Lower leg skin (tissue), 4 donors: Measurements from ENCODE around the gene ST6GALNAC3. TPM values are rescaled to one million over a fixed set of nuclear protein-coding genes. Genes with fewer than 3 reads are reported as not detected.

Source experiments
- DNase-seq, 2 donors: peaks; one replicate each; pipeline ENCODE4 v3.0.0-alpha.2; 2019; ENCODE audit warnings: low spot score in 2 of 2
- H3K4me3 ChIP-seq: fragments of 200-600 bp; sonication (generic); 2 replicates; pipeline ENCODE4 v1.5.1; 2017; ENCODE audit warnings: mild to moderate bottlenecking, low read depth; ENCODE audit not compliant: poor library complexity, severe bottlenecking
- CTCF ChIP-seq, 3 donors: fragments of 450-650 bp; IDR thresholded peaks; one replicate each; pipeline ENCODE4 v1.5.1; 2016; ENCODE audit warnings: antibody characterized with exemption in 3 of 3, mild to moderate bottlenecking in 3 of 3, moderate library complexity in 2 of 3
- POLR2A ChIP-seq, 2 donors: fragments of 450-650 bp; IDR thresholded peaks; one replicate each; pipeline ENCODE4 v1.6.1; 2016 to 2017; ENCODE audit warnings: antibody characterized with exemption in 2 of 2, mild to moderate bottlenecking in 1 of 2, moderate library complexity in 1 of 2
- WGBS, 2 donors: methylation state at CpG; one replicate each; pipeline ENCODE4 v1.1.5; 2018; 5-methylcytosine and 5-hydroxymethylcytosine counted together
- intact Hi-C: fragments of 100-400 bp; cut with DNase I; formaldehyde crosslinking; loops from one replicate; pipeline ENCODE4 v1.15.0; 2023; ENCODE audit warnings: low total_unique reads
- total RNA-seq, 4 donors: library from RNA; depleted of rRNA; stranded (reverse); fragments of >200 nt; gene quantifications; one replicate each; pipeline ENCODE4 v1.1.0, GENCODE V29; 2016

The ST6GALNAC3 gene
- total RNA-seq, 4 donors from 2014 or later = 1.5 to 3.8 (median 3.0) TPM

- DNase-seq = no peak
- TF ChIP-seq POLR2A (IDR thresholded peaks at IDR 0.05) = no peak
- TF ChIP-seq CTCF (IDR thresholded peaks at IDR 0.05) = no peak
- 58 to 63% methylated on average over 3 of the region's 3 CpGs for WGBS, 2 donors
- intact Hi-C loops = no loop called here
- no peak overlapping the region for H3K4me3 ChIP-seq
These were observed 503.1 kb downstream of the ST6GALNAC3 start for GRCh38 chr1:76577525-76578185.

- 84 to 90% methylated on average over 2 of the region's 2 CpGs for WGBS, 2 donors
- no peak for TF ChIP-seq CTCF (IDR thresholded peaks at IDR 0.05)
- no peak for TF ChIP-seq POLR2A (IDR thresholded peaks at IDR 0.05)
- intact Hi-C loops = no loop called here
- H3K4me3 ChIP-seq = no peak overlapping the region
- no peak for DNase-seq
These were observed 505.7 kb downstream of the ST6GALNAC3 start for GRCh38 chr1:76580206-76580605.

GRCh38 chr1:76581712-76582111 is 507.2 kb downstream of the ST6GALNAC3 start:
- H3K4me3 ChIP-seq = no peak overlapping the region
- 91 to 100% methylated on average over 2 of the region's 2 CpGs for WGBS, 2 donors
- intact Hi-C loops = no loop called here
- TF ChIP-seq CTCF (IDR thresholded peaks at IDR 0.05) = no peak
- no peak for TF ChIP-seq POLR2A (IDR thresholded peaks at IDR 0.05)
- no peak for DNase-seq

GRCh38 chr1:76583235-76583868 is 508.8 kb downstream of the ST6GALNAC3 start:
- no peak for TF ChIP-seq CTCF (IDR thresholded peaks at IDR 0.05)
- TF ChIP-seq POLR2A (IDR thresholded peaks at IDR 0.05) = no peak
- no peak overlapping the region for H3K4me3 ChIP-seq
- WGBS, 2 donors = 78 to 81% methylated on average over 3 of the region's 3 CpGs
- no peak for DNase-seq
- intact Hi-C loops = no loop called here

GRCh38 chr1:76583875-76584477 is 509.4 kb downstream of the ST6GALNAC3 start:
- WGBS, 2 donors = 81 to 85% methylated on average over 1 of the region's 1 CpG
- intact Hi-C loops = no loop called here
- no peak overlapping the region for H3K4me3 ChIP-seq
- TF ChIP-seq CTCF (IDR thresholded peaks at IDR 0.05) (no peak), POLR2A (IDR thresholded peaks at IDR 0.05) (no peak)
- DNase-seq = no peak
